PC-3 (cell line): ENCODE results near the gene TUBGCP6. TPM values are rescaled to one million over a fixed set of nuclear protein-coding genes. Genes with fewer than 3 reads are reported as not detected.

ENCODE experiments used
- ATAC-seq: fragments of 200-7000 bp; cut with Tn5 transposase; 2 replicates; pipeline ENCODE4 v1.9.1; 2020; ENCODE audit warnings: mild to moderate bottlenecking, moderate library complexity
- BruUV-seq: library from RNA; stranded (reverse); fragments of 400-500 nt; replicated peaks from 2 replicates; lab custom pipeline; 2021; lab: Mats Ljungman, UMichigan
- CTCF ChIA-PET: fragments of 300-600 bp; sonication (Branson Sonifier 250); formaldehyde crosslinking; loops from one replicate; lab custom pipeline; 2022; ENCODE audit warnings: antibody characterized with exemption; lab: Charles Lee
- POLR2A ChIA-PET: fragments of 300-600 bp; sonication (Branson Sonifier 250); formaldehyde crosslinking; loops from one replicate; lab custom pipeline; 2022; ENCODE audit warnings: antibody characterized with exemption; ENCODE audit not compliant: unreplicated experiment; lab: Charles Lee
- DNase-seq: peaks from one replicate; pipeline ENCODE4 v3.0.0-alpha.2; 2015
- H2AFZ ChIP-seq: fragments of 300-600 bp; sonication (generic); 2 replicates; pipeline ENCODE4 v1.6.0; 2016; ENCODE audit warnings: antibody characterized with exemption, low read length
- H3F3A ChIP-seq: fragments of 300-600 bp; sonication (generic); one replicate; pipeline ENCODE4 v1.6.0; 2017; ENCODE audit warnings: antibody characterized with exemption, low read length, control low read depth, mild to moderate bottlenecking; ENCODE audit not compliant: unreplicated experiment
- H3K27ac ChIP-seq: fragments of 300-600 bp; sonication (generic); 2 replicates; pipeline ENCODE4 v1.5.1; 2016; ENCODE audit warnings: mild to moderate bottlenecking, low read length
- H3K27me3 ChIP-seq: fragments of 300-600 bp; sonication (generic); 2 replicates; pipeline ENCODE4 v1.6.1; 2016; ENCODE audit warnings: low read length, mixed read lengths
- H3K36me3 ChIP-seq: fragments of 300-600 bp; sonication (generic); 2 replicates; pipeline ENCODE4 v1.6.1; 2016; ENCODE audit warnings: low read depth, mixed run types, low read length, mixed read lengths
- H3K4me1 ChIP-seq: fragments of 300-600 bp; sonication (generic); 2 replicates; pipeline ENCODE4 v1.5.1; 2016; ENCODE audit warnings: low read length; ENCODE audit not compliant: insufficient read depth
- H3K4me2 ChIP-seq: fragments of 300-600 bp; sonication (generic); 2 replicates; pipeline ENCODE4 v1.6.0; 2016; ENCODE audit warnings: low read length
- H3K4me3 ChIP-seq: fragments of 300-600 bp; sonication (generic); 2 replicates; pipeline ENCODE4 v1.5.1; 2016; ENCODE audit warnings: mild to moderate bottlenecking, low read length, mixed read lengths
- H3K79me2 ChIP-seq: fragments of 300-600 bp; sonication (generic); 2 replicates; pipeline ENCODE4 v1.6.1; 2017; ENCODE audit warnings: low read length, mixed read lengths
- H3K9ac ChIP-seq: fragments of 300-600 bp; sonication (generic); 2 replicates; pipeline ENCODE4 v1.6.0; 2016; ENCODE audit warnings: mild to moderate bottlenecking, low read length
- H3K9me2 ChIP-seq: fragments of 300-600 bp; sonication (generic); replicated peaks from 2 replicates; pipeline ENCODE4 v1.6.1; 2016; ENCODE audit warnings: mixed run types, low read length, mixed read lengths
- H3K9me3 ChIP-seq: fragments of 300-600 bp; sonication (generic); 2 replicates; pipeline ENCODE4 v1.6.1; 2016; ENCODE audit warnings: low read length, mixed read lengths
- H4K20me1 ChIP-seq: fragments of 300-600 bp; sonication (generic); 2 replicates; pipeline ENCODE4 v1.6.1; 2016; ENCODE audit warnings: low read length, mixed read lengths
- CTCF ChIP-seq: fragments of 300-600 bp; sonication (generic); conservative IDR thresholded peaks from 2 replicates; pipeline ENCODE4 v1.5.1; 2017; ENCODE audit warnings: antibody characterized with exemption, low read depth, mild to moderate bottlenecking, low read length
- EZH2 ChIP-seq: fragments of 300-600 bp; sonication (generic); IDR thresholded peaks from one replicate; pipeline ENCODE4 v1.6.1; 2017; ENCODE audit warnings: antibody characterized with exemption, mild to moderate bottlenecking, low read length; ENCODE audit not compliant: unreplicated experiment
- EZH2phosphoT487 ChIP-seq: fragments of 300-600 bp; sonication (generic); IDR thresholded peaks from 2 replicates; pipeline ENCODE4 v1.6.1; 2018; ENCODE audit warnings: mild to moderate bottlenecking, antibody characterized with exemption, low read length, borderline replicate concordance
- intact Hi-C: fragments of 100-400 bp; cut with micrococcal nuclease; formaldehyde crosslinking; loops from 2 replicates; pipeline ENCODE4 v1.9.0; 2023
- total RNA-seq: library from RNA; depleted of rRNA; stranded (reverse); fragments of >200 nt; gene quantifications from 2 replicates; pipeline ENCODE4 v1.2.3, GENCODE V29; 2014

The TUBGCP6 gene
- total RNA-seq, 1 experiment from 2014 or later: 32.1 TPM

GRCh38 chr22:50190182-50190940 is 54.5 kb downstream of the TUBGCP6 start:
- no peaks in the 10 kb centered on the region; the same call in 1 of the 2 replicates for H3K36me3 ChIP-seq
- no peak overlapping the region for H2AFZ ChIP-seq

GRCh38 chr22:50189849-50190181 is 55.0 kb downstream of the TUBGCP6 start:
- H3K36me3 ChIP-seq: no peaks in the 10 kb centered on the region; the same call in 1 of the 2 replicates
- H3F3A ChIP-seq: no peaks in the 10 kb centered on the region
- peak overlapping the region; percentile 62 for H3K27ac ChIP-seq
- no peaks in the 10 kb centered on the region for H3K27me3 ChIP-seq
- ChIA-PET POLR2A (no interaction called here), CTCF (no interaction called here)
- peaks cover 48% of the 10 kb centered on the region for H3K4me1 ChIP-seq
- ATAC-seq (peak; percentile 19), DNase-seq (peak; percentile 23)
- H2AFZ ChIP-seq: no peak overlapping the region
- H4K20me1 ChIP-seq: 0 out of 2 replicates have a peak, but pooled peaks cover 4% of the 10 kb centered on the region
- no peak overlapping the region; the same call in 1 of the 2 replicates for H3K4me3 ChIP-seq
- peak overlapping the region; percentile 58 for H3K4me2 ChIP-seq
- peaks cover 68% of the 10 kb centered on the region for H3K79me2 ChIP-seq
- peak overlapping the region; percentile 41; the same call in 1 of the 2 replicates for H3K9ac ChIP-seq
- BruUV-seq: no TSS peak
- intact Hi-C loops: no loop called here
- no peaks in the 10 kb centered on the region for H3K9me3 ChIP-seq
- TF ChIP-seq CTCF: no peak
- no peak for TF ChIP-seq EZH2phosphoT487
- no peak for TF ChIP-seq EZH2
- no peaks in the 10 kb centered on the region for H3K9me2 ChIP-seq

More at GRCh38 chr22:50190182-50190940, 54.5 kb downstream of the TUBGCP6 start:
- Histone ChIP-seq H3K27ac (peak overlapping the region; percentile 62), H3K4me3 (no peak overlapping the region; the same call in 1 of the 2 replicates), H3K9ac (peak overlapping the region; percentile 41), H3K9me3 (no peaks in the 10 kb centered on the region), H3K9me2 (no peaks in the 10 kb centered on the region), H3K79me2 (peaks cover 68% of the 10 kb centered on the region), H3K4me1 (peaks cover 47% of the 10 kb centered on the region), H3F3A (no peaks in the 10 kb centered on the region), H3K27me3 (no peaks in the 10 kb centered on the region), H3K4me2 (peak overlapping the region; percentile 58), H4K20me1 (0 out of 2 replicates have a peak, but pooled peaks cover 4% of the 10 kb centered on the region)
- DNase-seq: peak; percentile 62
- intact Hi-C loops: no loop called here
- BruUV-seq: no TSS peak
- TF ChIP-seq CTCF (peak; percentile 50), EZH2phosphoT487 (no peak), EZH2 (no peak)
- CTCF ChIA-PET: no interaction called here
- peak; percentile 43 for ATAC-seq
- POLR2A ChIA-PET: no interaction called here
